Spleen (tissue), 3 donors: ENCODE measurements around the gene PXK.

Experiments
- POLR2A ChIP-seq, 3 donors: fragments of 450-650 bp; IDR thresholded peaks; one replicate each; pipeline ENCODE4 v1.5.1; 2017; ENCODE audit warnings: antibody characterized with exemption in 3 of 3, mild to moderate bottlenecking in 1 of 3
- POLR2AphosphoS5 ChIP-seq, 3 donors: sonication (generic); formaldehyde crosslinking; IDR thresholded peaks; one replicate each; pipeline ENCODE4 v1.5.1; 2017; ENCODE audit warnings: antibody characterized with exemption in 3 of 3

GRCh38 chr3:58353722-58354553 is 21.2 kb downstream of the PXK start:
- peak in 2 of 3 donors; percentile 26 to 92 for TF ChIP-seq POLR2AphosphoS5 (IDR thresholded peaks at IDR 0.05)
- TF ChIP-seq POLR2A (IDR thresholded peaks at IDR 0.05): peak in 2 of 3 donors; percentile 46 to 62
